Measurements from ENCODE around the gene SAMMSON.

The SAMMSON gene

GRCh38 chr3:70011582-70011981 is 12.0 kb downstream of the SAMMSON start:
- DNase-seq (ENCODE audit: low read depth in 2 of 2) = no peak

- DNase-seq (ENCODE audit: low read depth in 2 of 2) = no peak
Measured at GRCh38 chr3:70020906-70021660, 21.6 kb downstream of the SAMMSON start.

- DNase-seq (ENCODE audit: low read depth in 2 of 2) = no peak
Measured at GRCh38 chr3:70028361-70028760, 28.8 kb downstream of the SAMMSON start.

GRCh38 chr3:70038693-70039092 is 39.2 kb downstream of the SAMMSON start:
- no peak for DNase-seq (ENCODE audit: low read depth in 2 of 2)

GRCh38 chr3:70040386-70040785 is 40.9 kb downstream of the SAMMSON start:
- no peak for DNase-seq (ENCODE audit: low read depth in 2 of 2)

- no peak for DNase-seq (ENCODE audit: low read depth in 2 of 2)
Measured at GRCh38 chr3:70042641-70043040, 43.1 kb downstream of the SAMMSON start.

- no peak for DNase-seq (ENCODE audit: low read depth in 2 of 2)
Measured at GRCh38 chr3:70049761-70050160, 50.2 kb downstream of the SAMMSON start.

GRCh38 chr3:70053293-70053692 is 53.8 kb downstream of the SAMMSON start:
- DNase-seq (ENCODE audit: low read depth in 2 of 2) = no peak

GRCh38 chr3:70056081-70056480 is 56.5 kb downstream of the SAMMSON start:
- no peak for DNase-seq (ENCODE audit: low read depth in 2 of 2)

- DNase-seq (ENCODE audit: low read depth in 2 of 2) = no peak
Measured at GRCh38 chr3:70057426-70057825, 57.9 kb downstream of the SAMMSON start.

GRCh38 chr3:70061096-70061495 is 61.6 kb downstream of the SAMMSON start:
- no peak for DNase-seq (ENCODE audit: low read depth in 2 of 2)

- no peak for DNase-seq (ENCODE audit: low read depth in 2 of 2)
Measured at GRCh38 chr3:70064194-70064779, 64.8 kb downstream of the SAMMSON start.

GRCh38 chr3:70065696-70066253 is 66.2 kb downstream of the SAMMSON start:
- no peak for DNase-seq (ENCODE audit: low read depth in 2 of 2)

- DNase-seq (ENCODE audit: low read depth in 2 of 2) = no peak
Measured at GRCh38 chr3:70067860-70068521, 68.5 kb downstream of the SAMMSON start.

- no peak for DNase-seq (ENCODE audit: low read depth in 2 of 2)
Measured at GRCh38 chr3:70069557-70069956, 70.0 kb downstream of the SAMMSON start.

- no peak for DNase-seq (ENCODE audit: low read depth in 2 of 2)
Measured at GRCh38 chr3:70071138-70071537, 71.6 kb downstream of the SAMMSON start.

- no peak for DNase-seq (ENCODE audit: low read depth in 2 of 2)
Measured at GRCh38 chr3:70072180-70072579, 72.6 kb downstream of the SAMMSON start.

- no peak for DNase-seq (ENCODE audit: low read depth in 2 of 2)
Measured at GRCh38 chr3:70072754-70073153, 73.2 kb downstream of the SAMMSON start.

GRCh38 chr3:70075101-70075500 is 75.6 kb downstream of the SAMMSON start:
- DNase-seq (ENCODE audit: low read depth in 2 of 2) = no peak

- no peak for DNase-seq (ENCODE audit: low read depth in 2 of 2)
Measured at GRCh38 chr3:70076396-70076795, 76.9 kb downstream of the SAMMSON start.

GRCh38 chr3:70078778-70079177 is 79.2 kb downstream of the SAMMSON start:
- DNase-seq (ENCODE audit: low read depth in 2 of 2) = no peak

- DNase-seq (ENCODE audit: low read depth in 2 of 2) = no peak
Measured at GRCh38 chr3:70085613-70086012, 86.1 kb downstream of the SAMMSON start.

- DNase-seq (ENCODE audit: low read depth in 2 of 2) = no peak
Measured at GRCh38 chr3:70086336-70086735, 86.8 kb downstream of the SAMMSON start.

All from stimulated activated CD8-positive, alpha-beta memory T cell treated with anti-CD3 and anti-CD28 coated beads, Interleukin-2, amount 100 ng/mL, for 48 hours (primary cell).